HL-60 (cell line): ENCODE measurements around the gene FNDC10.

Source experiments
- DNase-seq, 2 experiments: peaks; one replicate each; pipeline ENCODE4 v3.0.0-alpha.2; 2010 to 2020; ENCODE audit warnings: low read depth in 1 of 2, low spot score in 1 of 2
- H3K27ac ChIP-seq: fragments of 250-450 bp; sonication (Bioruptor Pico); replicated peaks from 2 replicates; pipeline ENCODE4 v1.5.1; 2020; ENCODE audit warnings: mild to moderate bottlenecking, moderate library complexity
- H3K27me3 ChIP-seq: fragments of 250-450 bp; sonication (Bioruptor Pico); 2 replicates; pipeline ENCODE4 v1.5.1; 2021; ENCODE audit warnings: mild to moderate bottlenecking, moderate library complexity; ENCODE audit not compliant: insufficient read depth, poor library complexity, severe bottlenecking
- H3K4me3 ChIP-seq: replicated peaks from 2 replicates; pipeline ENCODE4 v1.5.1; 2011; ENCODE audit warnings: mild to moderate bottlenecking, control low read depth, low read length; ENCODE audit not compliant: insufficient read depth
- CTCF ChIP-seq: IDR thresholded peaks from one replicate; pipeline ENCODE4 v1.5.1; 2011; ENCODE audit warnings: low read length, control low read depth, inconsistent platforms; ENCODE audit not compliant: insufficient read depth
- GABPA ChIP-seq: IDR thresholded peaks from 2 replicates; pipeline ENCODE4 v1.6.1; 2012; ENCODE audit warnings: low read depth
- POLR2AphosphoS5 ChIP-seq: IDR thresholded peaks from 2 replicates; pipeline ENCODE4 v1.6.1; 2012; ENCODE audit warnings: low read depth
- REST ChIP-seq: IDR thresholded peaks from 2 replicates; pipeline ENCODE4 v1.6.1; 2012; ENCODE audit warnings: low read depth; ENCODE audit not compliant: insufficient replicate concordance
- SPI1 ChIP-seq: IDR thresholded peaks from 2 replicates; pipeline ENCODE4 v1.6.1; 2012; ENCODE audit warnings: low read depth, mild to moderate bottlenecking, borderline replicate concordance

The FNDC10 gene

GRCh38 chr1:1616045-1616790 is 16.3 kb upstream of the FNDC10 start:
- no peak for DNase-seq
- Histone ChIP-seq H3K4me3 (peak overlapping the region; percentile 68), H3K27ac (no peak overlapping the region), H3K27me3 (no peaks in the 10 kb centered on the region)
- TF ChIP-seq CTCF (no peak), POLR2AphosphoS5 (no peak), REST (no peak), GABPA (no peak), SPI1 (no peak)

GRCh38 chr1:1615256-1616044 is 15.5 kb upstream of the FNDC10 start, which contains the start of gene MIB2:
Gene MIB2 (plus strand): TSS chr1:1615500. CDS start chr1:1623453, 7,953 bp downstream.
- peak within 1 kb of the TSS; percentile 68 for H3K4me3 ChIP-seq

More at GRCh38 chr1:1615256-1616044, 15.5 kb upstream of the FNDC10 start, which contains the start of gene MIB2:
- Histone ChIP-seq H3K27me3 (no peaks in the 10 kb centered on the region), H3K27ac (peak within 1 kb of the TSS; percentile 95)
- TF ChIP-seq GABPA = peak; percentile 79
- no peak for TF ChIP-seq CTCF
- no peak for TF ChIP-seq REST
- no peak for TF ChIP-seq SPI1
- peak; percentile 71; the same call in 1 of the 2 replicates for TF ChIP-seq POLR2AphosphoS5
- DNase-seq = peak; percentile 97 to 98
